Neuron (in vitro differentiated cells): ENCODE results near the gene ZCCHC14.

ENCODE experiments used
- H2AFZ ChIP-seq: one replicate; pipeline ENCODE4 v1.6.1; 2013; ENCODE audit warnings: low read depth, mild to moderate bottlenecking, inconsistent platforms, low read length, moderate library complexity
- H3K27me3 ChIP-seq: one replicate; pipeline ENCODE4 v1.6.1; 2013; ENCODE audit warnings: low read length; ENCODE audit not compliant: insufficient read depth
- H3K36me3 ChIP-seq: one replicate; pipeline ENCODE4 v1.6.1; 2013; ENCODE audit warnings: low read length; ENCODE audit not compliant: insufficient read depth
- H3K4me1 ChIP-seq: one replicate; pipeline ENCODE4 v1.6.1; 2013; ENCODE audit warnings: low read length; ENCODE audit not compliant: insufficient read depth
- H3K4me3 ChIP-seq: 2 replicates; pipeline ENCODE4 v1.5.1; 2013; ENCODE audit warnings: mild to moderate bottlenecking, low read length, moderate library complexity
- H3K9me3 ChIP-seq: one replicate; pipeline ENCODE4 v1.6.1; 2013; ENCODE audit warnings: low read length

Gene ZCCHC14

GRCh38 chr16:87431926-87432325 lies 60.9 kb downstream of the ZCCHC14 start:
- Histone ChIP-seq H3K27me3 (no peaks in the 10 kb centered on the region), H3K9me3 (no peaks in the 10 kb centered on the region), H3K36me3 (peaks cover 18% of the 10 kb centered on the region), H3K4me3 (no peak overlapping the region), H3K4me1 (peaks cover 10% of the 10 kb centered on the region), H2AFZ (no peak overlapping the region)

- H3K9me3 ChIP-seq: no peaks in the 10 kb centered on the region
- H3K36me3 ChIP-seq: peaks cover 37% of the 10 kb centered on the region
- H3K4me1 ChIP-seq: no peaks in the 10 kb centered on the region
- no peaks in the 10 kb centered on the region for H3K27me3 ChIP-seq
- H2AFZ ChIP-seq: no peak overlapping the region
- H3K4me3 ChIP-seq: no peak overlapping the region
Measured at GRCh38 chr16:87426423-87427215, 66.2 kb downstream of the ZCCHC14 start.

GRCh38 chr16:87425941-87426340 lies 66.9 kb downstream of the ZCCHC14 start:
- peaks cover 40% of the 10 kb centered on the region for H3K36me3 ChIP-seq
- H3K9me3 ChIP-seq: no peaks in the 10 kb centered on the region
- H2AFZ ChIP-seq: no peak overlapping the region
- no peaks in the 10 kb centered on the region for H3K4me1 ChIP-seq
- H3K27me3 ChIP-seq: no peaks in the 10 kb centered on the region
- H3K4me3 ChIP-seq: no peak overlapping the region

- Histone ChIP-seq H2AFZ (no peak overlapping the region), H3K36me3 (peaks cover 54% of the 10 kb centered on the region), H3K9me3 (no peaks in the 10 kb centered on the region), H3K4me3 (no peak overlapping the region), H3K4me1 (no peaks in the 10 kb centered on the region), H3K27me3 (no peaks in the 10 kb centered on the region)
Measured at GRCh38 chr16:87424266-87424665, 68.6 kb downstream of the ZCCHC14 start.

- no peak overlapping the region for H2AFZ ChIP-seq
- no peaks in the 10 kb centered on the region for H3K9me3 ChIP-seq
- no peaks in the 10 kb centered on the region for H3K27me3 ChIP-seq
- H3K4me3 ChIP-seq: no peak overlapping the region
- no peaks in the 10 kb centered on the region for H3K4me1 ChIP-seq
- H3K36me3 ChIP-seq: peaks cover 51% of the 10 kb centered on the region
Measured at GRCh38 chr16:87423429-87423828, 69.4 kb downstream of the ZCCHC14 start.

- H2AFZ ChIP-seq: no peak overlapping the region
- no peaks in the 10 kb centered on the region for H3K27me3 ChIP-seq
- no peaks in the 10 kb centered on the region for H3K9me3 ChIP-seq
- H3K36me3 ChIP-seq: peaks cover 62% of the 10 kb centered on the region
- H3K4me3 ChIP-seq: no peak overlapping the region
- no peaks in the 10 kb centered on the region for H3K4me1 ChIP-seq
Measured at GRCh38 chr16:87422106-87422505, 70.7 kb downstream of the ZCCHC14 start.

- Histone ChIP-seq H3K27me3 (no peaks in the 10 kb centered on the region), H3K9me3 (no peaks in the 10 kb centered on the region), H3K36me3 (peaks cover 66% of the 10 kb centered on the region), H3K4me3 (no peak overlapping the region), H2AFZ (no peak overlapping the region), H3K4me1 (no peaks in the 10 kb centered on the region)
Measured at GRCh38 chr16:87421003-87421912, 71.6 kb downstream of the ZCCHC14 start.

GRCh38 chr16:87420026-87421002 lies 72.5 kb downstream of the ZCCHC14 start:
- no peaks in the 10 kb centered on the region for H3K9me3 ChIP-seq
- no peaks in the 10 kb centered on the region for H3K27me3 ChIP-seq
- H3K4me3 ChIP-seq: no peak overlapping the region
- no peak overlapping the region for H2AFZ ChIP-seq
- H3K36me3 ChIP-seq: peaks cover 69% of the 10 kb centered on the region
- H3K4me1 ChIP-seq: no peaks in the 10 kb centered on the region

GRCh38 chr16:87418644-87419043 lies 74.2 kb downstream of the ZCCHC14 start:
- H3K9me3 ChIP-seq: no peaks in the 10 kb centered on the region
- no peaks in the 10 kb centered on the region for H3K4me1 ChIP-seq
- H3K36me3 ChIP-seq: peaks cover 67% of the 10 kb centered on the region
- H3K4me3 ChIP-seq: no peak overlapping the region
- no peak overlapping the region for H2AFZ ChIP-seq
- H3K27me3 ChIP-seq: no peaks in the 10 kb centered on the region

- Histone ChIP-seq H3K9me3 (no peaks in the 10 kb centered on the region), H2AFZ (no peak overlapping the region), H3K4me1 (no peaks in the 10 kb centered on the region), H3K4me3 (no peak overlapping the region), H3K36me3 (peaks cover 65% of the 10 kb centered on the region), H3K27me3 (no peaks in the 10 kb centered on the region)
Measured at GRCh38 chr16:87418216-87418615, 74.6 kb downstream of the ZCCHC14 start.

- Histone ChIP-seq H3K36me3 (peaks cover 68% of the 10 kb centered on the region), H3K4me3 (no peak overlapping the region), H3K27me3 (no peaks in the 10 kb centered on the region), H2AFZ (no peak overlapping the region), H3K9me3 (no peaks in the 10 kb centered on the region), H3K4me1 (no peaks in the 10 kb centered on the region)
Measured at GRCh38 chr16:87417528-87417910, 75.3 kb downstream of the ZCCHC14 start.

- Histone ChIP-seq H3K27me3 (no peaks in the 10 kb centered on the region), H3K4me3 (no peak overlapping the region), H2AFZ (no peak overlapping the region), H3K36me3 (peaks cover 71% of the 10 kb centered on the region), H3K4me1 (no peaks in the 10 kb centered on the region), H3K9me3 (no peaks in the 10 kb centered on the region)
Measured at GRCh38 chr16:87416826-87417527, 75.8 kb downstream of the ZCCHC14 start.
